GM19043 (cell line): ENCODE results near the gene WARS2.
A peak's percentile ranks its signal among the peaks of the same experiment; 100 is the strongest.
"Not testable (repeated sequence)": the region's sequence is repeated elsewhere in the genome, so short reads cannot be mapped to it uniquely, and the experiment has no call there.

ENCODE experiments used
- ATAC-seq: cut with Tn5 transposase; IDR thresholded peaks from one replicate; pipeline ENCODE4 v1.9.1; 2021; ENCODE audit warnings: low read depth; ENCODE audit not compliant: unreplicated experiment

The WARS2 gene

GRCh38 chr1:119140177-119141019 is at the start of gene WARS2:
WARS2 (minus strand) TSS chr1:119140653; CDS start chr1:119140644, 9 bp downstream.
- peak; percentile 93 for ATAC-seq

GRCh38 chr1:119188926-119189325 is 48.5 kb upstream of the WARS2 start:
- ATAC-seq = no peak

GRCh38 chr1:119187416-119187815 is 47.0 kb upstream of the WARS2 start:
- no peak for ATAC-seq

- no peak for ATAC-seq
Observed at GRCh38 chr1:119186471-119186870, 46.0 kb upstream of the WARS2 start.

GRCh38 chr1:119184972-119185371 is 44.5 kb upstream of the WARS2 start:
- ATAC-seq = no peak

GRCh38 chr1:119181218-119181617 is 40.8 kb upstream of the WARS2 start:
- no peak for ATAC-seq

- ATAC-seq = no peak
Observed at GRCh38 chr1:119179051-119179450, 38.6 kb upstream of the WARS2 start.

GRCh38 chr1:119172927-119173326 is 32.5 kb upstream of the WARS2 start:
- ATAC-seq = not testable (repeated sequence)

GRCh38 chr1:119171381-119172010 is 31.0 kb upstream of the WARS2 start:
- not testable (repeated sequence) for ATAC-seq

GRCh38 chr1:119163396-119163795 is 22.9 kb upstream of the WARS2 start:
- no peak for ATAC-seq

- no peak for ATAC-seq
Observed at GRCh38 chr1:119160866-119161265, 20.4 kb upstream of the WARS2 start.

GRCh38 chr1:119160409-119160808 is 20.0 kb upstream of the WARS2 start:
- ATAC-seq = no peak

GRCh38 chr1:119159966-119160365 is 19.5 kb upstream of the WARS2 start:
- ATAC-seq = no peak

- ATAC-seq = no peak
Observed at GRCh38 chr1:119159111-119159510, 18.7 kb upstream of the WARS2 start.

- ATAC-seq = not testable (repeated sequence)
Observed at GRCh38 chr1:119156761-119157160, 16.3 kb upstream of the WARS2 start.

GRCh38 chr1:119155069-119155468 is 14.6 kb upstream of the WARS2 start:
- not testable (repeated sequence) for ATAC-seq

- ATAC-seq = no peak
Observed at GRCh38 chr1:119150150-119150549, 9.7 kb upstream of the WARS2 start.

- no peak for ATAC-seq
Observed at GRCh38 chr1:119147661-119148090, 7.2 kb upstream of the WARS2 start.

- ATAC-seq = no peak
Observed at GRCh38 chr1:119146466-119146865, 6.0 kb upstream of the WARS2 start.

GRCh38 chr1:119144813-119145212 is 4.4 kb upstream of the WARS2 start:
- no peak for ATAC-seq

- ATAC-seq = no peak
Observed at GRCh38 chr1:119143706-119144105, 3.3 kb upstream of the WARS2 start.

- no peak for ATAC-seq
Observed at GRCh38 chr1:119141660-119142059, 1.2 kb upstream of the WARS2 start.
